ENCODE measurements around the gene MYO7A.

Gene MYO7A

GRCh38 chr11:77187776-77188632, 60.0 kb downstream of the MYO7A start:
- peak; percentile 57 to 64 for DNase-seq

- no peak for DNase-seq
Measured at GRCh38 chr11:77188633-77189491, 60.8 kb downstream of the MYO7A start.

DNA sequence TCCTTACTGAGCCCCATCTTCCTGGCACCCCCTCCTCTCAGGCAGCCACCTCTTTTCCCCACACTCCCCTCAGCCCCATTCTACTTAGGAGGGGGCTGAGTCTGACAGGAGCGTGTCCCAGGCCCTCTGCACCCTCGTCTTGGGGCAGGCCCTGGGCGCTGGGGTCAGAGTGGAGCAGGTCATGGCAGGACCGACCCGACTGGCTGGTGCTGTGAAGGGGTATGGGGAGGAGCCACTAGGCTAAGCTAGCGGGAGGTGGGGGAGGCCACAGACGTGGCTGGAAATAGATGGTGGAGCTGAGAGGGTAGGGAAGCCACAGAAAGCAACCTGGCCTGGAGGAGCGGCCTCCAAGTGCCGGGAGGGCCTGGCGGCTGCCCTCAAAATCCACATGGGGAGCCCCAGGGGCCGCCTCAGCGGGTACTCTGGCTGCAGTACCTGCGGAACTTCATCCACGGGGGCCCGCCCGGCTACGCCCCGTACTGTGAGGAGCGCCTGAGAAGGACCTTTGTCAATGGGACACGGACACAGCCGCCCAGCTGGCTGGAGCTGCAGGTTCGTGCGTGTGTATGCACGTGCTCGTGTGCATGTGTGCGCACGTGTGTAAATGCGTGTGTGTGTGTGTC, 61.7 kb downstream of the MYO7A start:
- no peak for DNase-seq

- DNase-seq, result no peak
Measured at GRCh38 chr11:77190331-77191075, 62.5 kb downstream of the MYO7A start.

GRCh38 chr11:77191429-77191822, 63.4 kb downstream of the MYO7A start:
- DNase-seq, result no peak

DNA sequence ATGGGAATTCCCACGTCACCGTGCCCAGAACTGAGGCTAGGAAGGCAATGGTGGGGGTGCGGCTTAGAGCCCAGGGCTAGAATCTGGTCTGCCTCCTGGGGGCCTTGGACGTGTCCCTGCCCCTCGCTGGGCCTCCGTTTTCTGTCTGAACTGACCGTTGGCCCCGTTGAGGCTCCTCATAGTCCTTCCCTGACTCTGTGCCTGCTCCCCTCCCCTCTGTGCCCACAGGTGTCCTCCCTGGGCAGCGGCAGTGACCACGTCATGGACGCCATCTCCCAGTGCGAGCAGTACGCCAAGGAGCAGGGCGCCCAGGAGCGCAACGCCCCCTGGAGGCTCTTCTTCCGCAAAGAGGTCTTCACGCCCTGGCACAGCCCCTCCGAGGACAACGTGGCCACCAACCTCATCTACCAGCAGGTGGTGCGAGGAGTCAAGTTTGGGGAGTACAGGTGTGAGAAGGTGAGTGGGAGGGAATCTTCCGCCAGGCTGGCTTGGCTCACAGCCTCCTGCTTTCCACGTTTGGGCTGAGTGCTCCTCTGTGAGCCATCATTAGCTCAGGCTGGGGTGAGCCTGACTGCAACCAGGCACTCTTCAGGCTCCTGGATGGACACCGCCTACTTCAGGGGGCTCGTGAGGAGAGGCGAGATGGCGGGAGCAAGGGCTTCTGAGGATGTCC, 63.9 kb downstream of the MYO7A start:
- DNase-seq, result no peak

- no peak for DNase-seq
Measured at GRCh38 chr11:77193167-77193566, 65.1 kb downstream of the MYO7A start.

- DNase-seq, result no peak
Measured at GRCh38 chr11:77193911-77194830, 66.1 kb downstream of the MYO7A start.

DNA sequence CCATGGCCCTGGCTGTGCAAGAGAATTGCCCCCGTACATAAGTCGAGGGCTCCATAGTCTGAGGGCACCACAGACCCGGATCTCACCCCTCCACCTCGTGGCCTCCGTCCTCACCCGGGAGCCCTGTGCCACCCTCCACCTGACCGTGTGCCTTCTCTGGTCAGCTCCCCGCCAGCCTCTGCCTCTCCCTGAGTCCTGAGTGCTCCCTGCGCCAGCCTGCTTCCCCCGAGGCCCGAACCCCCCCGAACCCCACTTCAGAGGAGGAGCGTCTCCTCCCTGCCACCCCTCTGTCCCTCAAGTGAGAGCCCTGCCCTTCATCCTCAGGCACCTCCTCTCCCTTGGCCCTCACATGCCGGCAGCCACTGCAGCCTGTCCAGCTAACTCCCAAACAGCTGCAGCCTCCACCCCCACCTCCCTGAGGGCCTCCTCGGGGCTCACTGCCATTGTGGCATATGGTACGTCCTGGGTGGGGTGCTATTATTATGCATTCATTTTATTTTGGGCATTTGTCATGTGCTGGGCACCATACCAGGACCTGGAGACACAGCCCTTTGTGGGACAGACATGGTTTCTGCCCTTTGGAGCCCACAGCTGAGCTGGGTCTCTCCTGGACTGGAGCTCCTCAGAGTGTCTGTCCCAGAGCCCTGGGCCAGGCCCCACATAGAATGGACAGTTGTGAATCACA, 67.2 kb downstream of the MYO7A start:
- DNase-seq, result no peak

GRCh38 chr11:77196961-77197360, 68.9 kb downstream of the MYO7A start:
- DNase-seq, result no peak

GRCh38 chr11:77197626-77198320, 69.7 kb downstream of the MYO7A start:
- DNase-seq, result no peak

- DNase-seq, result no peak
Measured at GRCh38 chr11:77198440-77198849, 70.4 kb downstream of the MYO7A start.

- DNase-seq, result no peak
Measured at GRCh38 chr11:77199137-77199745, 71.2 kb downstream of the MYO7A start.

DNA sequence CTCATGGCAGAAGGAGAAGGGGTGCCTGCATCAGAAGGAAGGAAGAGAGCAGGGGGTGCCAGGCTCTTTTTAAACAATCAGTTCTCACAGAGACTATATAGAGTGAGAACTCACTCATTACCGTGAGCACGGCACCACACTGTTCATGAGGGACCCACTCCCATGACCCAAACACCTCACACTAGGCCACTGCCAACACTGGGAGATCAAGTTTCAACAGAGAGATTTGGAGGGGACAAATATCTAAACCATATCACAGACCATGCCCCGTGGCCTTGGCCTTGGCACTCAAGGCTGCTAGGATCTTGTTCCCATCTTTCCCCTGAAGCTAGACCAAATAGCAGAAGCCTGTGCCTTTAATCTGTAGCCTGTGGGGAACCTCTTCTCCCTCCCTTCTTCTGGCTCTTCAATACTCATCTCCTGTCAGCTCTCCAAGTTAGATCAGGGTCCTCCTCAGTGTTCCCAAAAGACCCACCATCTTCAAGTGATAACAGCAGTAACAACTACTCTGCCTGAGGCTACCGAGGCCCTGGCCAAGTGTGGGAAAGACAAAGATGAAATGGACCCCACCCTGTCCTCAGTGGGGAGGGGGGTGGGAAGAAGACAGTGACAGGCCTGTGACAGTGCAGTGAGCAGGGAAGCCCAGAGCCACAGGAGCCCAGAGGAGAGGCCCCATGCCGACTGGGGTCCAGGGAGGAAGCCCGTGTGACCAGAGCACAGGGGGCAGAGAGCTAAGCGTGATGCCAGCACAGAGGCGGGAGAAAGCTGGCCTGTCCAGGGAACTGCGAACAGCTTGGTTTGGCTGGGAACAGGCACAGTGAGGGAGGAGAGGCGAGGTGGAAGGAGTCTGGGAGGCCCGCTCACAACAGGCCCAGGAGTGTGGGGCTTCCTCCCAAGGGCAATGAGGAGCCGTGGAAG, 72.6 kb downstream of the MYO7A start:
- no peak for DNase-seq

DNA sequence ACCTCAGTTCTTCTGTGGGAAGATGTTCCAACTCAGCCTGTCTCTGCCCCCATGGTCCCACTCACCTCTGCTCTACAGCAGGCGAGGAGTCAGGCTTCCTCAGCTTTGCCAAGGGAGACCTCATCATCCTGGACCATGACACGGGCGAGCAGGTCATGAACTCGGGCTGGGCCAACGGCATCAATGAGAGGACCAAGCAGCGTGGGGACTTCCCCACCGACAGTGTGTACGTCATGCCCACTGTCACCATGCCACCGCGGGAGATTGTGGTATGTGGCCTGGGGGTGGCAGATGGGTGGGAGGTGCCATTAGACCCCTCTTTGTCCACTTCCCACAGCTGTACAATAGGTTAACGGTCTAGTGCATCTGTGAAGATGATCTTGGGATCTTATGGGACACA, 73.3 kb downstream of the MYO7A start:
- no peak for DNase-seq

DNA sequence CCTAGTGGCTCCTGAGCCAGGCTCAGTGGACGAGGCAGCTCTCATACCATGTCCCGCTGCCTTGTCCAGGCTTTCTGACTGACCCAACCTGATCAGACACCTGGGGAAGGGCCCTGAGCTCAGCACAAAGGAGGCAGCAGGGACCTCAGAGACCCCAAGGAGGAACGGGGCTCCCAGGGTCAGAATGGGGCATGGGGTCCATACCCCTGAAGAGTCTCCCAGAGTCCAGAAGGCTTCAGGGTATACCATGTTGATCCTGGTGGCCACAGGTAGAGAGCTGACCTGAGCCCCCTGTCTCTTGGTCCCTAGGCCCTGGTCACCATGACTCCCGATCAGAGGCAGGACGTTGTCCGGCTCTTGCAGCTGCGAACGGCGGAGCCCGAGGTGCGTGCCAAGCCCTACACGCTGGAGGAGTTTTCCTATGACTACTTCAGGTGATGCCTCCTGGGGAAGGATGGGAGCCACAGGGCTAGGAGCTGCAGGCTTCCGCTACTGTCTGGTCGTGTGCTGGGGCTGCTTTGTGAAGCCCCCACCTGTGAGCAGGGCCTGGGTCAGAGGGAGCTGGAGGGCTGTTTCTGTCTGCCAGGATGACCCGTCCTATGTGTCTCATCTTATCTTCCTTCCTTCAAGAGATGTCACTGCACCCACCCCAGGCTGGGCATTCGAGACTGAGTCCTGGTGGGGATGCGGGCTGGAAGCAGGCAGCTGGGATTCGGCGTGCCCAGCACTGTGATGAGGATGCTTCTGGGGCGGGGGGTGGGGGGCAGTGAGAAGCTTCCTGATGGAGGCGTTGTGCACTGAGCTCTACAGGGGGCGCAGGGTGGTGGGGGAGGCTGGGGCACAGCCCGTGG, 74.2 kb downstream of the MYO7A start:
- no peak for DNase-seq
